HepG2 (cell line): Measurements from ENCODE around the gene NUDT13. TPM values are rescaled to one million over a fixed set of nuclear protein-coding genes. Genes with fewer than 3 reads are reported as not detected.
A peak's percentile ranks its signal among the peaks of the same experiment; 100 is the strongest.

Source experiments
- AHDC1 ChIP-seq: sonication (generic); formaldehyde crosslinking; IDR thresholded peaks from 2 replicates; pipeline ENCODE4 v1.5.1; 2020; ENCODE audit warnings: mild to moderate bottlenecking, missing genetic modification reagents, borderline replicate concordance
- FOXA1 ChIP-seq, 2 experiments: fragments of 450-650 bp in 1 of 2; sonication (generic) in 1 of 2; formaldehyde crosslinking in 1 of 2; IDR thresholded peaks; 2 replicates each; pipeline versions ENCODE4 v1.4.0 to v1.6.1; 2016 to 2020; ENCODE audit warnings: missing genetic modification reagents in 1 of 2
- FOXA3 ChIP-seq: IDR thresholded peaks from 2 replicates; pipeline ENCODE4 v1.6.1; 2016; ENCODE audit warnings: missing genetic modification reagents, missing compliant biosample characterization
- GABPA ChIP-seq, 2 experiments: IDR thresholded peaks; 2 replicates each; pipeline ENCODE4 v1.6.1; 2011 to 2016; ENCODE audit warnings: low read depth in 2 of 2, low read length in 1 of 2, missing biosample characterization in 1 of 2, missing genetic modification characterization in 1 of 2
- KDM5A ChIP-seq: fragments of 200-600 bp; sonication (generic); IDR thresholded peaks from 2 replicates; pipeline ENCODE4 v1.7.0; 2018; ENCODE audit warnings: antibody characterized with exemption, mild to moderate bottlenecking, low read length, borderline replicate concordance
- PRDM15 ChIP-seq: sonication (generic); formaldehyde crosslinking; IDR thresholded peaks from 2 replicates; pipeline ENCODE4 v1.4.0; 2020; ENCODE audit warnings: missing genetic modification reagents
- RAD21 ChIP-seq: fragments of 450-650 bp; formaldehyde crosslinking; IDR thresholded peaks from 2 replicates; pipeline ENCODE4 v1.5.0; 2020; ENCODE audit warnings: mild to moderate bottlenecking
- SOX5 ChIP-seq: IDR thresholded peaks from 2 replicates; pipeline ENCODE4 v1.6.1; 2016; ENCODE audit warnings: borderline replicate concordance
- SYNCRIP ChIP-seq: fragments of 200-400 bp; formaldehyde crosslinking; IDR thresholded peaks from 2 replicates; pipeline ENCODE4 v1.6.1; 2018; ENCODE audit warnings: mild to moderate bottlenecking, low read depth, low read length; ENCODE audit not compliant: insufficient read depth
- TBX3 ChIP-seq: fragments of 450-650 bp; IDR thresholded peaks from 2 replicates; pipeline ENCODE4 v1.6.1; 2017; ENCODE audit warnings: antibody characterized with exemption, mild to moderate bottlenecking, inconsistent platforms, borderline replicate concordance
- ZBTB7B ChIP-seq: sonication (generic); formaldehyde crosslinking; IDR thresholded peaks from 2 replicates; pipeline ENCODE4 v1.4.0; 2020; ENCODE audit warnings: missing genetic modification reagents
- ZNF124 ChIP-seq: sonication (generic); formaldehyde crosslinking; IDR thresholded peaks from 2 replicates; pipeline ENCODE4 v1.4.0; 2020; ENCODE audit warnings: missing genetic modification reagents
- ZNF275 ChIP-seq: sonication (generic); formaldehyde crosslinking; IDR thresholded peaks from 2 replicates; pipeline ENCODE4 v1.8.0; 2022; ENCODE audit warnings: missing genetic modification reagents, mild to moderate bottlenecking, inconsistent platforms, borderline replicate concordance
- polyA plus RNA-seq, 8 experiments: library from polyadenylated mRNA; depleted of rRNA in 3 of 8; stranded (reverse) in 7 of 8; unstranded in 1 of 8; fragments of >200 nt; fragmentation: Illumina TruSeq in 4 of 8; extraction: Trizol in 4 of 8; gene quantifications; 2 replicates each; pipeline versions ENCODE4 v1.2.1 to v1.2.3, GENCODE V29; 2011 to 2016; ENCODE audit warnings: low read depth in 4 of 8, missing spikeins in 1 of 8, mixed read lengths in 1 of 8; ENCODE audit not compliant: insufficient read depth in 1 of 8
- total RNA-seq, 5 experiments: library from RNA; depleted of rRNA; stranded (reverse); fragments of >200 nt; fragmentation: Illumina TruSeq; extraction: Trizol; gene quantifications; 2 replicates each; pipeline ENCODE4 v1.2.3, GENCODE V29; 2016; ENCODE audit warnings: low read depth in 1 of 5
- TF ChIP-seq, protein P1 (sequence below): sonication (generic); formaldehyde crosslinking; IDR thresholded peaks from 2 replicates; pipeline ENCODE4 v1.8.1; 2023; ENCODE audit warnings: mild to moderate bottlenecking, moderate library complexity, missing genetic modification reagents
- TF ChIP-seq, protein P2 (sequence below): IDR thresholded peaks from 2 replicates; pipeline ENCODE4 v1.6.1; 2016; ENCODE audit warnings: missing genetic modification reagents, missing compliant biosample characterization

The NUDT13 gene
- total and polyA plus RNA-seq, 2 of the 13 experiments (the other 11 are each of a cell fraction or from before 2014, with no cell fraction given) = 4.2 to 6.5 TPM

DNA sequence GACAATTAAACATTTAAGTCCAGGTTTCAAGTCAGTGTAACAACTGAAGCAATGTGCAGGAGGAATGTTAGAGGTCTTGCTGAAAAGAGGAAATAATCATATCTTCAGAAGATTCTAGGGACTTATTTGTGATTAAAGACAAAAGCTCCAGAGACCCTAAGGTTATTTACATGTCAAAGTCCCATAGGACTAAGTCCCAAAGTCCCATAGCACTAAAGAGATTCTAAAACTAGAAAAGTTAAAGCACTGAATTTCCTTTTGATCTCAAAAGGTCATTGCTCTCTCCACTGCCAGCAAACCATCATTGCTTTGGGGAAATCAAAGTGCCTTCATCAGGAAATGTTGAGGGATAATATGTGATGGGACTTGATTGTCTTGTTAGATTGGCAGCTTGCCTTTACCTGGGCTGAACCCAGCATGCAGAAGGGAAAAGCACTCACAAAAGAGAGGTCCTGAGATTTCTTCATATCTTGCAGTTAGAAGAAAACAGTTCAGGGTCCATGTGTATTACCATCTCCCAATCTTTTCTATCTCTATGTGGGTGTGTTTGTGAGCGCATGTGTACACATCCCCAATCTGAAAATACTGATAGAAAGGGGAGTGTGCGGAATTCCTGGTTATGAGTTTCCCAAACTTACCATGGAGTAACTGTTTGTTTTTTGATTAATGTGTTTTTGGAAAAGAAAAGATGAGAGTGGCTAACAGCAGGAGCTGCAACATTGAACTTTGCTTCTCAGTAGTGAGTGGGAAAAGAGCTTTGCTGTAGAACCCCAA is 21.8 kb downstream of the NUDT13 start (continued):
- TF ChIP-seq ZNF275 = no peak
- 0 out of 2 replicates have a peak, but pooled peaks have one; percentile 62 for TF ChIP-seq ZBTB7B
- TF ChIP-seq ZNF124 (CRISPR knock-in tag) = peak; percentile 26; the same call in 1 of the 2 replicates
- TF ChIP-seq RAD21 (CRISPR knock-in tag) = 0 out of 2 replicates have a peak, but pooled peaks have one; percentile 14
- TF ChIP-seq, protein P1, sequence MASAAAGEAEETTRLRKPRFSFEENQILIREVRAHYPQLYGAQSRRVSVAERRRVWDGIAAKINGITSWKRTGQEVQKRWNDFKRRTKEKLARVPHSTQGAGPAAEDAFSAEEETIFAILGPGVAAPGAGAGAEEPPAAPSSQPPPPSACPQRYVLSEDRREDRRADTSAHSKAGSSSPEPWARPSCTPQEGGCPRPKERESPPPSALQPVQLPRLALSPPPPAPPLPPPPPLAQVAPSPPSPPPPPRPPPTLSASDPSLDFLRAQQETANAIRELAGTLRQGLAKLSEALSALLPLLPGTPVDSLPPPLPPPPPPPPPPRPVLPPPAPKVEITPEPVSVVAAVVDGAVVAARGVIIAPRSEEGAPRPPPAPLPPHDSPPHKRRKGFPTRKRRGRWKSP (CRISPR knock-in tag) = peak; percentile 49; the same call in 1 of the 2 replicates
- TF ChIP-seq, protein P2, sequence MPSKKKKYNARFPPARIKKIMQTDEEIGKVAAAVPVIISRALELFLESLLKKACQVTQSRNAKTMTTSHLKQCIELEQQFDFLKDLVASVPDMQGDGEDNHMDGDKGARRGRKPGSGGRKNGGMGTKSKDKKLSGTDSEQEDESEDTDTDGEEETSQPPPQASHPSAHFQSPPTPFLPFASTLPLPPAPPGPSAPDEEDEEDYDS = peak; percentile 69; the same call in 1 of the 2 replicates
- TF ChIP-seq FOXA1 (IDR thresholded peaks at IDR 0.05) = peak; percentile 53; the same call in 1 of the 2 replicates
- peak; percentile 88 for TF ChIP-seq FOXA1 (CRISPR knock-in tag; IDR thresholded peaks at IDR 0.05)
- peak; percentile 90 for TF ChIP-seq SOX5 (CRISPR knock-in tag)
- no peak for TF ChIP-seq TBX3
- TF ChIP-seq GABPA (IDR thresholded peaks at IDR 0.05; ENCODE audit: low read depth, low read length) = no peak
- TF ChIP-seq GABPA (CRISPR knock-in tag; IDR thresholded peaks at IDR 0.05; ENCODE audit: low read depth) = peak; percentile 17; the same call in 1 of the 2 replicates
- no peak for TF ChIP-seq SYNCRIP
- TF ChIP-seq PRDM15 (CRISPR knock-in tag) = no peak
- TF ChIP-seq AHDC1 (CRISPR knock-in tag) = peak; percentile 82; the same call in 1 of the 2 replicates
- peak; percentile 96 for TF ChIP-seq FOXA3 (CRISPR knock-in tag)
- TF ChIP-seq KDM5A = no peak
